ENCODE results near the gene ANKS1A. TPM values are rescaled to one million over a fixed set of nuclear protein-coding genes. Genes with fewer than 3 reads are reported as not detected.
"Not testable (repeated sequence)": the region's sequence is repeated elsewhere in the genome, so short reads cannot be mapped to it uniquely, and the experiment has no call there.

ANKS1A gene
- total RNA-seq, 1 donor from 2014 or later: 9.9 TPM

DNA sequence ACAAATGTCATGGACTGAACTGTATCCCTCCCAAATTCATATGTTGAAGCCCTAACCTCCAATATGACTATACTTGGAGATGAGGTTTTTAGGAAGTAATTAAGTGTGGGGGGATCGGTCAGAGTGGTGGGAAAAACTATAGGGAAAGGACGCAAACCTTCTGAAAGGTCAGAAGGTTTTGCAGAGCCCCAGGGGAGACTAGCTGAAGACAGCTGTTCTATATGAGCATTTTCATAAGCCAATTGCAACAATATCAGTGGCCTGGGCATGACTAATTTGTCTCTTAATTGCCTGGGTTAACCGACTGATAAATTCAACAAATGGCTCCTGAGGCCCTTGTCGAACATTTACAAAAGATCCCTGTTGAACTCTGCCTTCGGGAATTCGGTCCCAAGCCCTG, 217.0 kb downstream of the ANKS1A start:
- not testable (repeated sequence) for DNase-seq (ENCODE audit: low spot score)

DNA sequence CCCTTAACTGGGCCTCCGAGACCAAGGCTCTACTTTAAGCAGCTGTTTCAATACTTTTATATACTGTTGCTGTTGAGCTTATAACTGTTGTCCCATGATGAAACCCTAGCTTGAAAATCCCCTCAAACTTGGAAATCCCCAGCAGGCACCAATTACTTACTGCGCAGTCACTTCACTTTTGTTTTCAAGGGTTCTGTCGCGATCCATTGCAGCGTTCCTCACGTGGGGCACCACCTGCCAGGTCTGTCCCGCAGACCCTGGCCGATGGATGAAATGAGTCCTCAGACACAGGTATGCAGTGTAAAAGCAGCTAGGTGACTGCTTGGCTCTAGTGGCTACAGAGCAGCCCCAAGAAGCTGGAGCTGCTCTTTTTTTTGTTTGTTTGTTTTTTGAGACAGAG, 218.2 kb downstream of the ANKS1A start:
- DNase-seq (ENCODE audit: low spot score): not testable (repeated sequence)

- not testable (repeated sequence) for DNase-seq (ENCODE audit: low spot score)
These were observed 218.7 kb downstream of the ANKS1A start for GRCh38 chr6:35107761-35108160.

DNA sequence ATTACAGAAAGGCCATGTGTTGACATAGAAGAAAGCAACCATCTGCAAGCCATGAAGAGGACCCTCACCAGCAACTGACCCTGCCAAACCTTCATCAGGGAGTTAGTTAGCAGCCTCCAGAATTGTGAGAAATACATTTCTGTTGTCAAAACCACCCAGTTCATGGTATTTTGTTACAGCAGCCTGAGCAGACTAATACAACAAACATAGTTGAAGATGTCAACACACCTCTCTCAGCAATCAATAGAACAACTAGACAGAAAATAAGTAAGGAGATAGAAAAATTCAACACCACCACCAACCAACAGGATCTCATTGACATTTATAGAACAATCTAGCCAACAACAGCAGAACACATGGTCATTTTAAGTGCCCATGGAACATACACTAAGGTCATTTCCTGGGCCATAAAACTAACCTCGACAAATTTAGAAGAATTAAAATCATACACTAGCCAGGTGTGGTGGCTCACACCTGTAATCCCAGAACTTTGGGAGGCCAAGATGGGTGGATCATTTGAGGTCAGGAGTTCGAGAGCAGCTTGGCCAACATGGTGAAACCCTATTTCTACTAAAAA, 219.3 kb downstream of the ANKS1A start:
- DNase-seq (ENCODE audit: low spot score): no peak

DNA sequence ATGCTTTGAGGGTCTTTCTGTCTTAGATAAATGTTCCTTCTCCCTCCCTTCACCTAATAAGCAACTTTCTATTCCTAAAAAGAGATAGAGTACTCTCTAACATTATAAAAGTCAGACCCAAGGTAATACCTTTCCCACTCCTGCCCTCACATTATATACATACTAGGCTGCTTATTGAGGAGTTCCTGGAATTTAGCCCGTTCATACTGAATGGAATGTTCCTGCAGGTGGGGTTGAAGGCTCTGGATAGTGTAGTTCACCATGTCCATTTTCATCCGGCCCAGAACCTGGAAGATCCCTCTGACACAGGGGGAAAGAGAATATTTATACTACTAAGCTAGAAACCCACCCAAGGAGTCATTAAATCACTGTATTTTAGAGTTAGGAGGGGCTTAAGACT, 231.7 kb downstream of the ANKS1A start:
- no peak for DNase-seq (ENCODE audit: low spot score)

GRCh38 chr6:35124356-35124755, 235.3 kb downstream of the ANKS1A start:
- DNase-seq (ENCODE audit: low spot score): no peak

DNA sequence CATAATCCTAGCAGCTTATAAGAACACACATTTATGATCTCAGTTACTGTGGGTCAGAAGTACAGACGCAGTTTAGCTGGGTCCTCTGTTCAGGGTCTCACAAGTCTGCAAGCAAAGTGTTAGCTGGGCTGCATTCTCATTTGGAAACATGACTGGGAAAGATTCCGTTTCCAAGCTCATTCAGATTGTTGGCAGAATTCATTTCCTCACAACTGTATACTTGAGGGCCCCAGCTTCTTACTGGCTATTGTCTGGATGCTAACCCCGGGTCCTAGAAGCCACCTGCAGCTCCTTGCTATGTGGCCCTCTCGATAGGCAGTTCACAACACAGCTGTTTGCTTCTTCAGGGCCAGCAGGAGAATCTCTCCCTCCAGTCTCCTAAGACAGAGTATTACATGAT, 239.0 kb downstream of the ANKS1A start:
- DNase-seq (ENCODE audit: low spot score): no peak

DNA sequence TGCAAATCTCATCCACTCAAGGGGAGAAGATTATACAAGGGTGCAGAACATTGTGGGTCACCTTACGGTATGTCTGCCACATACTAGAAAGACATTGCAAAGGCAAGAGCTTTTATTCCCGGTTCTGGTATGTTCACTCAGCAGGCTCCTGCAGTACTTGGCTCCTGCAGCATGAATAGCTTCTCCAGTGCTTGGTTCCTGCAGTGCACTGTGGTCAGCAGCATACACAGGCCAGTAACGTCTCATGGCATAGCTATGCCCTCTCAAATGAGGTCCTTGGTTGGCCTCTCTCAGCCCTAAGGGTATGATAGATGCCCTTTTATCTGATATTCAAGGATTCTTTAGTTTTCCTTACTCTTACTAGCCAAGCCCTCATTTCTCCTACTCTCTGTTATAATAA, 239.4 kb downstream of the ANKS1A start:
- DNase-seq (ENCODE audit: low spot score): no peak

GRCh38 chr6:35136185-35136584, 247.1 kb downstream of the ANKS1A start:
- DNase-seq (ENCODE audit: low spot score): no peak

DNA sequence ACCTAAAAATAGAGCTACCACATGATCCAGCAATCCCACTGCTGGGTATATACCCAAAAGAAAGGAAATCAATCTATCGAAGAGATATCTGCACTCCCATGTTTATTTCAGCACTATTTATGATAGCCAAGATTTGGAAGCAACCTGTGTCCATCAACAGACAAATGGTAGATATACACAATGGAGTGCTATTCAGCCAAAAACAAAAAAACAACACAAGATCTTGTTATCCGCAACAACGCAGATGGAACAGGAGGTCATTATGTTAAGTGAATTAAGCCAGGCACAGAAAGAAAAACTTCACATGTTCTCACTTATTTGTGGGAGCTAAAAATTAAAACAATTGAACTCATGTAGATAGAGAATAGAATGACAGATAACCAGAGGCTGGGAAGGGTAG, 249.1 kb downstream of the ANKS1A start:
- not testable (repeated sequence) for DNase-seq (ENCODE audit: low spot score)

- no peak for DNase-seq (ENCODE audit: low spot score)
These were observed 250.4 kb downstream of the ANKS1A start for GRCh38 chr6:35139470-35139869.

GRCh38 chr6:35139924-35140638, 251.0 kb downstream of the ANKS1A start:
- peak; percentile 77 for DNase-seq (ENCODE audit: low spot score)

DNA sequence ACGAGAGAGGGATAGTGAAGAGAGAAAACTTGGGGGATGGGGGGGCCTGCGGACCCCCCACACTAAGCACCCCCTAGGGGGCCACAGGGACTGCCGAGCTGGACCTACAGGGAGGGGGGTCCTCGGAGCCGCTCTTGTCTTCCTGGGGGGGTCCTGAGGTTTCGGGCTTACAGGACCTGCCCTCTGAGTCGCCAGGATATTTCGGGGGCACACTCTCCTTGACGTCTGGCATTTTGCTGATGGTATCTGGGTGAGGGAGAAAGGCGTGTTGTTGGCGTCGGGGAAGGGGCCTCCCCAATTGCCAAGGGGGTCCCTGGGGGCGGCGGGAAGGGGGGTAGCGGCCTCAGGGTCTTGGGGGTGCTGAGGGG, 251.6 kb downstream of the ANKS1A start:
- DNase-seq (ENCODE audit: low spot score): no peak

Other genes starting within 250 kb of the ANKS1A start
- 42.4 TPM for gene ILRUN, start 192.5 kb upstream of the ANKS1A start, total RNA-seq (ENCODE audit: insufficient read depth, low replicate concordance)
- 21.4 TPM for gene SNRPC, start 131.8 kb upstream of the ANKS1A start, total RNA-seq (ENCODE audit: insufficient read depth, low replicate concordance)
- 11.6 TPM for gene BLTP3A, start 97.2 kb upstream of the ANKS1A start, total RNA-seq (ENCODE audit: insufficient read depth, low replicate concordance)
- gene TAF11, start 1.2 kb upstream of the ANKS1A start, total RNA-seq (ENCODE audit: insufficient read depth, low replicate concordance): 23.8 TPM